DOHH2 (cell line): ENCODE results near the gene C1RL.
"Not testable (repeated sequence)": the region's sequence is repeated elsewhere in the genome, so short reads cannot be mapped to it uniquely, and the experiment has no call there.

Experiments
- H3F3A ChIP-seq: fragments of 200-600 bp; sonication (generic), shearing (Covaris generic); 2 replicates; pipeline ENCODE4 v1.6.0; 2016; ENCODE audit warnings: antibody characterized with exemption, mild to moderate bottlenecking; ENCODE audit not compliant: control insufficient read depth, insufficient read depth
- H3K27ac ChIP-seq: fragments of 200-600 bp; sonication (generic); 2 replicates; pipeline ENCODE4 v1.5.1; 2014; ENCODE audit warnings: low read depth, mild to moderate bottlenecking, low read length, moderate library complexity
- H3K27me3 ChIP-seq: fragments of 200-600 bp; sonication (generic); 2 replicates; pipeline ENCODE4 v1.6.1; 2014; ENCODE audit warnings: mild to moderate bottlenecking, low read length, mixed read lengths; ENCODE audit not compliant: control insufficient read depth
- H3K36me3 ChIP-seq: fragments of 200-600 bp; sonication (generic); 2 replicates; pipeline ENCODE4 v1.6.1; 2014; ENCODE audit warnings: mild to moderate bottlenecking, low read length, moderate library complexity, mixed read lengths; ENCODE audit not compliant: control insufficient read depth
- H3K4me1 ChIP-seq: fragments of 200-600 bp; sonication (generic); 2 replicates; pipeline ENCODE4 v1.6.1; 2014; ENCODE audit warnings: mild to moderate bottlenecking, low read length, mixed read lengths; ENCODE audit not compliant: control insufficient read depth
- H3K4me2 ChIP-seq: fragments of 200-600 bp; sonication (generic); 2 replicates; pipeline ENCODE4 v1.6.0; 2014; ENCODE audit warnings: mild to moderate bottlenecking, low read length, moderate library complexity
- H3K4me3 ChIP-seq: fragments of 200-600 bp; sonication (generic); 2 replicates; pipeline ENCODE4 v1.5.1; 2014; ENCODE audit warnings: mild to moderate bottlenecking, low read length, mixed read lengths
- H3K79me2 ChIP-seq: fragments of 200-600 bp; sonication (generic); 2 replicates; pipeline ENCODE4 v1.6.1; 2014; ENCODE audit warnings: mild to moderate bottlenecking, low read length, mixed read lengths; ENCODE audit not compliant: control insufficient read depth
- H3K9me2 ChIP-seq: fragments of 200-600 bp; sonication (generic); replicated peaks from 2 replicates; pipeline ENCODE4 v1.6.1; 2014; ENCODE audit warnings: mild to moderate bottlenecking, low read length, mixed read lengths; ENCODE audit not compliant: control insufficient read depth
- H3K9me3 ChIP-seq: fragments of 200-600 bp; sonication (generic); 2 replicates; pipeline ENCODE4 v1.6.1; 2014; ENCODE audit warnings: antibody characterized with exemption, low read length, mixed read lengths; ENCODE audit not compliant: control insufficient read depth, insufficient read depth
- H4K20me1 ChIP-seq: fragments of 200-600 bp; sonication (generic); 2 replicates; pipeline ENCODE4 v1.6.0; 2014; ENCODE audit warnings: low read depth, mild to moderate bottlenecking, antibody characterized with exemption, low read length, moderate library complexity; ENCODE audit not compliant: control insufficient read depth, insufficient read depth
- EZH2phosphoT487 ChIP-seq: fragments of 200-600 bp; sonication (generic); IDR thresholded peaks from 2 replicates; pipeline ENCODE4 v1.6.1; 2017; ENCODE audit warnings: borderline replicate concordance, mild to moderate bottlenecking, antibody characterized with exemption, low read length, moderate library complexity, mixed read lengths
- TF ChIP-seq, protein P1 (sequence below): fragments of 200-600 bp; sonication (generic); IDR thresholded peaks from one replicate; pipeline ENCODE4 v1.5.1; 2014; ENCODE audit warnings: antibody characterized with exemption, mild to moderate bottlenecking, low read depth, low read length; ENCODE audit not compliant: poor library complexity, severe bottlenecking

C1RL gene

DNA sequence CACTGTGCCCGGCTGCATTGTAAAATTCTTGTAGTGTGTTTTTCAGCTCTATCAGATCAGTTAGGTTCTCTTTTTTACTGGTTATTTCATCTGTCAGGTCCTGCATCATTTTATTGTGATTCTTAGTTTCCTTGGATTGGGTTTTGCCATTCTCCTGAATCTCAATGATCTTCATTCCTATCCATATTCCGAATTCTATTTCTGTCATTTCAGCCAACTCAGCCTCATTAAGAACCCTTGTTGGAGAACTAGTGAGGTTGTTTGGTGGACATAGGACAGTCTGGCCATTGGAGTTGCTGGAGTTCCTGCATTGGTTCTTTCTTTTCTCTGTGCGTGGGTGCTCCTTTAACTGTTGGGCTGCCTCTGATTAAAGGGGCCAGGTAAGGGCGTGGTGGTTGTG is 54.1 kb downstream of the C1RL start:
- Histone ChIP-seq H3K27ac (no peak overlapping the region), H3K9me2 (no peaks in the 10 kb centered on the region), H4K20me1 (no peaks in the 10 kb centered on the region), H3K36me3 (no peaks in the 10 kb centered on the region), H3K4me3 (no peak overlapping the region), H3K79me2 (no peaks in the 10 kb centered on the region), H3K9me3 (no peaks in the 10 kb centered on the region; the same call in 1 of the 2 replicates), H3K4me1 (no peaks in the 10 kb centered on the region), H3K4me2 (no peak overlapping the region), H3F3A (no peaks in the 10 kb centered on the region), H3K27me3 (peaks cover 66% of the 10 kb centered on the region)
- TF ChIP-seq, protein P1, sequence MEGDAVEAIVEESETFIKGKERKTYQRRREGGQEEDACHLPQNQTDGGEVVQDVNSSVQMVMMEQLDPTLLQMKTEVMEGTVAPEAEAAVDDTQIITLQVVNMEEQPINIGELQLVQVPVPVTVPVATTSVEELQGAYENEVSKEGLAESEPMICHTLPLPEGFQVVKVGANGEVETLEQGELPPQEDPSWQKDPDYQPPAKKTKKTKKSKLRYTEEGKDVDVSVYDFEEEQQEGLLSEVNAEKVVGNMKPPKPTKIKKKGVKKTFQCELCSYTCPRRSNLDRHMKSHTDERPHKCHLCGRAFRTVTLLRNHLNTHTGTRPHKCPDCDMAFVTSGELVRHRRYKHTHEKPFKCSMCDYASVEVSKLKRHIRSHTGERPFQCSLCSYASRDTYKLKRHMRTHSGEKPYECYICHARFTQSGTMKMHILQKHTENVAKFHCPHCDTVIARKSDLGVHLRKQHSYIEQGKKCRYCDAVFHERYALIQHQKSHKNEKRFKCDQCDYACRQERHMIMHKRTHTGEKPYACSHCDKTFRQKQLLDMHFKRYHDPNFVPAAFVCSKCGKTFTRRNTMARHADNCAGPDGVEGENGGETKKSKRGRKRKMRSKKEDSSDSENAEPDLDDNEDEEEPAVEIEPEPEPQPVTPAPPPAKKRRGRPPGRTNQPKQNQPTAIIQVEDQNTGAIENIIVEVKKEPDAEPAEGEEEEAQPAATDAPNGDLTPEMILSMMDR: no peak
- no peak for TF ChIP-seq EZH2phosphoT487

GRCh38 chr12:7049973-7050372 is 59.0 kb downstream of the C1RL start:
- not testable (repeated sequence) for H3K9me3 ChIP-seq, H3K79me2 ChIP-seq, H3K4me3 ChIP-seq, H3K27ac ChIP-seq, H3K36me3 ChIP-seq, H3F3A ChIP-seq, H4K20me1 ChIP-seq, H3K9me2 ChIP-seq, H3K4me1 ChIP-seq, H3K4me2 ChIP-seq
- H3K27me3 ChIP-seq: peaks cover 53% of the 10 kb centered on the region

- H3K27me3 ChIP-seq: peaks cover 51% of the 10 kb centered on the region
- H3K4me1 ChIP-seq, H3F3A ChIP-seq, H3K79me2 ChIP-seq, H3K4me2 ChIP-seq, H3K27ac ChIP-seq, H3K9me3 ChIP-seq, H4K20me1 ChIP-seq, H3K9me2 ChIP-seq, H3K36me3 ChIP-seq, H3K4me3 ChIP-seq: not testable (repeated sequence)
These were observed 59.5 kb downstream of the C1RL start for GRCh38 chr12:7049445-7049951.

DNA sequence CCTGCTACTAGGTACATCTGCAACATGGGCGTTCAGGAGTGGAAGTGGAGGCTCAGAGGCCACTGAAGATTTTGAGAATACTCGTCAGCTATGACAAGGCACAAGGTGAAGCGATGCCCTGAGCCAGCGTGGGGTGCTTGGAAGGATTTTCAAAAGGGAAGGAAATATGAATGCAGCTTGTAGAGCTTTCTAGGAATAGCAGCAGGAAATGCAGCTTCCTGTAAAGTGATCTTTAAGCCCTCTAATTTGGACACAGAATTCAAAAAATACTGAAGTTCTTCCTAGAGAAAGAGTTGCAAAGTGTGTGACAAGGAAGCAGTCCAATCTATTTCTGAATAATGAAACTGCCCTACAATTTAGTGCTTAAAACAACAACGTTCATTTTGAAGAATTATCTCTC is 61.7 kb downstream of the C1RL start:
- TF ChIP-seq, protein P1: no peak
- no peaks in the 10 kb centered on the region for H3K79me2 ChIP-seq
- H3K4me2 ChIP-seq: no peak overlapping the region
- peaks cover 50% of the 10 kb centered on the region for H3K27me3 ChIP-seq
- no peak overlapping the region for H3K27ac ChIP-seq
- H3K4me1 ChIP-seq: peaks cover 8% of the 10 kb centered on the region; the same call in 1 of the 2 replicates
- H3K36me3 ChIP-seq: no peaks in the 10 kb centered on the region
- no peaks in the 10 kb centered on the region for H3K9me2 ChIP-seq
- H4K20me1 ChIP-seq: no peaks in the 10 kb centered on the region; the same call in 1 of the 2 replicates
- H3K4me3 ChIP-seq: no peak overlapping the region
- H3K9me3 ChIP-seq: no peaks in the 10 kb centered on the region; the same call in 1 of the 2 replicates
- H3F3A ChIP-seq: 0 out of 2 replicates have a peak, but pooled peaks cover 4% of the 10 kb centered on the region
